Measurements from ENCODE around the gene PATJ. TPM values are rescaled to one million over a fixed set of nuclear protein-coding genes. Genes with fewer than 3 reads are reported as not detected.

Gene PATJ
- total and polyA plus RNA-seq, 2 donors (not counting 3 experiments of a cell fraction or from before 2014, with no cell fraction given): 1.1 to 3.0 TPM

DNA sequence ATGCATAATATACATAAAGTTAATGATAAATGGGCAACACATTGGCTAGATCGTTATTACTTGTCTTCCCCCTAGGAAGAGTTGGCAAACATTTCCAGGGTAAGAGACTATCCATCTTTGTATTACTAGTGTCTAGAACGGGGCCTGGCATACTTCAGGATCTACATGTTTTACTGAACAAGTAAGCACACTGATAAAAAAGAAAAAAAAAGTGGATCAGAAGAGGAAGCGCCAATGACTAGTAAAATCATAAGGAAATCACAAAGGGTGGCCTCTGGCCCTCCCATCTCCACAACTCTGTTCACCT is 17.8 kb upstream of the PATJ start:
- Histone ChIP-seq H3K36me3 (ENCODE audit: control insufficient read depth in 2 of 2, extremely low read depth in 1 of 2, insufficient read depth in 2 of 2, low read length in 2 of 2) (no peaks in the 10 kb centered on the region), H3K4me1 (ENCODE audit: control insufficient read depth, extremely low read depth, insufficient read depth, low read length) (peaks cover 18% of the 10 kb centered on the region), H2AFZ (ENCODE audit: low read depth, low read length) (peak overlapping the region; percentile 65), H3K4me3 (replicated peaks in 1 of 3; ENCODE audit: insufficient read depth in 1 of 3, low read depth in 1 of 3, low read length in 3 of 3) (peak overlapping the region; percentile 81 to 97 (median 87)), H3K79me2 (ENCODE audit: control insufficient read depth, insufficient read depth, low read length) (peaks cover 46% of the 10 kb centered on the region), H3K27ac (ENCODE audit: insufficient read depth, low read depth, low read length) (peak overlapping the region; percentile 97), H3K9ac (replicated peaks; ENCODE audit: extremely low read depth, insufficient read depth, low read length) (peak overlapping the region; percentile 99), H3K9me3 (replicated peaks; ENCODE audit: control insufficient read depth, insufficient read depth, low read length) (no peaks in the 10 kb centered on the region), H3K27me3 (ENCODE audit: control insufficient read depth in 2 of 2, insufficient read depth in 2 of 2, low read length in 2 of 2) (no peaks in the 10 kb centered on the region), H3K9me1 (replicated peaks; ENCODE audit: control insufficient read depth, extremely low read depth, insufficient read depth, low read length) (no peaks in the 10 kb centered on the region), H3K4me2 (ENCODE audit: insufficient read depth, low read length) (peak overlapping the region; percentile 73), H4K20me1 (replicated peaks; ENCODE audit: control insufficient read depth, extremely low read depth, insufficient read depth, low read length) (no peaks in the 10 kb centered on the region)
- TF ChIP-seq EZH2 (IDR thresholded peaks at IDR 0.05; ENCODE audit: borderline replicate concordance, low read depth, low read length, severe bottlenecking): no peak
- DNase-seq (ENCODE audit: low read depth, low spot score) (peak; percentile 49), FAIRE-seq (no peak)
- ChIA-PET CTCF (no interaction called here), POLR2A (no interaction called here)
- BruUV-seq (replicated peaks): TSS peak; percentile 40
- intact Hi-C loops (cut with micrococcal nuclease) (loop anchor here (2.0 to 10.0 kb wide), 2 partner anchors 118 to 650 kb away; no protein-coding TSS in a partner anchor), dilution Hi-C loops (cut with MboI; ENCODE audit: extremely low pct_ligation_motif_present, low sequenced_read_pairs) (no loop called here)

DNA sequence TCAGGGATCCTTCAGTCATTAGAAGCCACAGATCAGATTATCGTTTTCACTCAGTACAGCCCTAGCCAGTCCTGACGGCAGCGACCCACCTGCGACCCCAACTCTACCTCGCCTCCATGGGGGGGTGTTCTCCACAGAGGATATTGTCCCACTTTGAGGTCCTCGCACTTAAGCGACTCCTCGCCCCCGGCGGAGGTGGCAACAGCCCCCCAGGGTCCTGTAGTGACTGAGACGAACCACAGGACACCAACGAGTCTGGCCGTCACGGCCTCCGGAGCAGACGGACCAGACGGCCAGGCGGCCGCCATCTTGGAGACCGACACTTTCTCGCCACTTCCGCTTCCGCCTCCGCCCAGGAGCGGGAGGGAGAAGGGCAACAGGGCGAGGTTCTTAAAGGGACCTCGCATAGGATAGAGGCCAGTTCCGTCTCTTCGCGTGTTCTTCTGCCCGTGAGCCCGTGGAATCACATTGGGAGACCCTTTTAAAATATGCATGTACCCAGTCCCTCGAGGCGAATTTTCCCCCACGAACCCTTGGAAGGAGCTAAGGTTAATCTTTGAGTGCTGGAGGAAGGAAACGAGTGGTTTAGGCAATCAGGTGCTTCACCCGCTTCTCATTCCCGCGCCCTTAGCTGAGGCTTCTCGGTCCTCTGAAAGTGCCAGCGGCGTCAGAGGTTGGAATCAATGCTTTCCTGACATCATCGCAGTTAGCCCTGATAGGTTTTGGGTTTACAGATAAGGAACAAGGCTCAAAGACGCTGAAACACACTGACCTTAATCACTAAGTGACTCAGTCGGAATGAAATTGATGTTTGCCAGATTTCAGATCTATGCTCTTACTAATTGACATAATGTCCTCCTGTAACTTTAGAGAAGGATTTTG is 17.2 kb upstream of the PATJ start, which contains the start of gene TM2D1:
TM2D1 (minus strand) TSS at position 329 of the 882 bp plus-strand sequence; CDS start at position 308, 21 bp downstream.
- TF ChIP-seq JUN (IDR thresholded peaks at IDR 0.05; ENCODE audit: borderline replicate concordance, insufficient read depth, insufficient read length, low read depth) (no peak), MYC (IDR thresholded peaks at IDR 0.05; ENCODE audit: low read depth, low read length) (peak; percentile 37), POLR2A (IDR thresholded peaks at IDR 0.05; ENCODE audit: low read depth, low read length) (peak; percentile 99), POLR2AphosphoS5 (IDR thresholded peaks at IDR 0.05; ENCODE audit: insufficient read depth, low read depth, low read length) (peak; percentile 92), FOS (IDR thresholded peaks at IDR 0.05; ENCODE audit: borderline replicate concordance, insufficient read depth, low read length) (no peak), GATA2 (IDR thresholded peaks at IDR 0.05; ENCODE audit: insufficient read depth, insufficient read length, low read depth, low read length) (peak; percentile 44)
- TF ChIP-seq, protein P1, sequence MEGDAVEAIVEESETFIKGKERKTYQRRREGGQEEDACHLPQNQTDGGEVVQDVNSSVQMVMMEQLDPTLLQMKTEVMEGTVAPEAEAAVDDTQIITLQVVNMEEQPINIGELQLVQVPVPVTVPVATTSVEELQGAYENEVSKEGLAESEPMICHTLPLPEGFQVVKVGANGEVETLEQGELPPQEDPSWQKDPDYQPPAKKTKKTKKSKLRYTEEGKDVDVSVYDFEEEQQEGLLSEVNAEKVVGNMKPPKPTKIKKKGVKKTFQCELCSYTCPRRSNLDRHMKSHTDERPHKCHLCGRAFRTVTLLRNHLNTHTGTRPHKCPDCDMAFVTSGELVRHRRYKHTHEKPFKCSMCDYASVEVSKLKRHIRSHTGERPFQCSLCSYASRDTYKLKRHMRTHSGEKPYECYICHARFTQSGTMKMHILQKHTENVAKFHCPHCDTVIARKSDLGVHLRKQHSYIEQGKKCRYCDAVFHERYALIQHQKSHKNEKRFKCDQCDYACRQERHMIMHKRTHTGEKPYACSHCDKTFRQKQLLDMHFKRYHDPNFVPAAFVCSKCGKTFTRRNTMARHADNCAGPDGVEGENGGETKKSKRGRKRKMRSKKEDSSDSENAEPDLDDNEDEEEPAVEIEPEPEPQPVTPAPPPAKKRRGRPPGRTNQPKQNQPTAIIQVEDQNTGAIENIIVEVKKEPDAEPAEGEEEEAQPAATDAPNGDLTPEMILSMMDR (IDR thresholded peaks at IDR 0.05; ENCODE audit: extremely low read depth in 1 of 2, insufficient read depth in 1 of 2, low read depth in 1 of 2, low read length in 2 of 2): no peak
- dilution Hi-C loops (cut with MboI; ENCODE audit: extremely low pct_ligation_motif_present, low sequenced_read_pairs) (no loop called here), intact Hi-C loops (cut with micrococcal nuclease) (loop anchor here (1.0 to 10.0 kb wide), 5 partner anchors 17 to 650 kb away; partner anchors contain the start of gene PATJ)
- DNase-seq (ENCODE audit: low read depth, low spot score): peak; percentile 88
- Histone ChIP-seq H3K9ac (replicated peaks; ENCODE audit: extremely low read depth, insufficient read depth, low read length) (peak within 1 kb of the TSS; percentile 99), H3K36me3 (ENCODE audit: control insufficient read depth in 2 of 2, extremely low read depth in 1 of 2, insufficient read depth in 2 of 2, low read length in 2 of 2) (no peaks in the 10 kb centered on the region), H2AFZ (ENCODE audit: low read depth, low read length) (peak within 1 kb of the TSS; percentile 65), H3K27ac (ENCODE audit: insufficient read depth, low read depth, low read length) (peak within 1 kb of the TSS; percentile 97), H3K79me2 (ENCODE audit: control insufficient read depth, insufficient read depth, low read length) (peaks cover 43% of the 10 kb centered on the region), H3K4me2 (ENCODE audit: insufficient read depth, low read length) (peak within 1 kb of the TSS; percentile 73), H4K20me1 (replicated peaks; ENCODE audit: control insufficient read depth, extremely low read depth, insufficient read depth, low read length) (no peaks in the 10 kb centered on the region), H3K9me1 (replicated peaks; ENCODE audit: control insufficient read depth, extremely low read depth, insufficient read depth, low read length) (no peaks in the 10 kb centered on the region), H3K4me3 (replicated peaks in 1 of 3; ENCODE audit: insufficient read depth in 1 of 3, low read depth in 1 of 3, low read length in 3 of 3) (peak within 1 kb of the TSS; percentile 81 to 97 (median 87)), H3K4me1 (ENCODE audit: control insufficient read depth, extremely low read depth, insufficient read depth, low read length) (peaks cover 18% of the 10 kb centered on the region), H3K27me3 (ENCODE audit: control insufficient read depth in 2 of 2, insufficient read depth in 2 of 2, low read length in 2 of 2) (no peaks in the 10 kb centered on the region), H3K9me3 (replicated peaks; ENCODE audit: control insufficient read depth, insufficient read depth, low read length) (no peaks in the 10 kb centered on the region)
- ChIA-PET POLR2A (interaction anchor here (1.0 kb wide), 1 partner anchor 18 kb away, joined by 6 read pairs; no protein-coding TSS in a partner anchor), CTCF (no interaction called here)
- peak; percentile 88 for FAIRE-seq
- TSS peak; percentile 82 for BruUV-seq (replicated peaks)

Data from endothelial cell of umbilical vein (primary cell).